GM21529 (cell line): ENCODE data around the gene DDX51.
"Not testable (repeated sequence)": the region's sequence is repeated elsewhere in the genome, so short reads cannot be mapped to it uniquely, and the experiment has no call there.

Experiments used
- ATAC-seq: cut with Tn5 transposase; IDR thresholded peaks from one replicate; pipeline ENCODE4 v1.9.1; 2021; ENCODE audit not compliant: unreplicated experiment

DDX51 gene

DNA sequence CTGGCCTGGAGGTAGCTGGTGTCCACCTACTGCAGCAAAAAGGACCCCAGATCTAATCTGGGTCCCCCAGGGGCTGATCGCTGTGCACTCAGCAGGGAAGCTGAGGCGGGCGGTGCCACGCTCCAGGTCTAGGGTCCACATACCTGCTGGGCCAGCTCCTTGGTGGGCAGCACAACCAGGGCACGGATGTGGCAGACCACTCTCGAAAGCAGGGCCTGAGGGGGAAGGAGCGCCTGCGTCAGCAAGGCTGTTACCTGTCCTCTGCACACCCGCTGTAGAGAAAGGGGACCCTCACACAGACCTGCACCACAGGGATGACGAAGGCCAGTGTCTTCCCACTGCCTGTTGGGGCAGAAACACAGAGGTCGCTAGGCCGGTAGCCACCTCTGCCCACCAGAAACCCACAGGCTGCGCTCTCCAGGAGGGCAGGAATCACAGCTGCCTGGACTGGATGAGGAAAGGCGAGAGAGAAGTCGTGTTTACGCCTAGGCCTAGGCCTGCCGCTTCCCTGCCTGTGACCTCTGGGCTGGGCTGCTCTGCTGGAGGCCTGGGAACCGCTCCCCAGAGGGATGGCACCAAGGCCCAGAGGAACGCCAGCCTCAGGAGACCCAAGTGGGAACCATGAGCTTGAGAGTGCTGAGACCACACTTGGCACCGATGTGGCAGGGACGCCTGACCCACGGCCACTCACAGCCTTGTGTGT, 2.0 kb downstream of the DDX51 start:
- ATAC-seq, result no peak

- ATAC-seq, result no peak
These were observed 2.9 kb downstream of the DDX51 start for GRCh38 chr12:132140918-132141841.

GRCh38 chr12:132140501-132140900, 3.6 kb downstream of the DDX51 start:
- ATAC-seq, result no peak

- no peak for ATAC-seq
These were observed 4.2 kb downstream of the DDX51 start for GRCh38 chr12:132139912-132140311.

DNA sequence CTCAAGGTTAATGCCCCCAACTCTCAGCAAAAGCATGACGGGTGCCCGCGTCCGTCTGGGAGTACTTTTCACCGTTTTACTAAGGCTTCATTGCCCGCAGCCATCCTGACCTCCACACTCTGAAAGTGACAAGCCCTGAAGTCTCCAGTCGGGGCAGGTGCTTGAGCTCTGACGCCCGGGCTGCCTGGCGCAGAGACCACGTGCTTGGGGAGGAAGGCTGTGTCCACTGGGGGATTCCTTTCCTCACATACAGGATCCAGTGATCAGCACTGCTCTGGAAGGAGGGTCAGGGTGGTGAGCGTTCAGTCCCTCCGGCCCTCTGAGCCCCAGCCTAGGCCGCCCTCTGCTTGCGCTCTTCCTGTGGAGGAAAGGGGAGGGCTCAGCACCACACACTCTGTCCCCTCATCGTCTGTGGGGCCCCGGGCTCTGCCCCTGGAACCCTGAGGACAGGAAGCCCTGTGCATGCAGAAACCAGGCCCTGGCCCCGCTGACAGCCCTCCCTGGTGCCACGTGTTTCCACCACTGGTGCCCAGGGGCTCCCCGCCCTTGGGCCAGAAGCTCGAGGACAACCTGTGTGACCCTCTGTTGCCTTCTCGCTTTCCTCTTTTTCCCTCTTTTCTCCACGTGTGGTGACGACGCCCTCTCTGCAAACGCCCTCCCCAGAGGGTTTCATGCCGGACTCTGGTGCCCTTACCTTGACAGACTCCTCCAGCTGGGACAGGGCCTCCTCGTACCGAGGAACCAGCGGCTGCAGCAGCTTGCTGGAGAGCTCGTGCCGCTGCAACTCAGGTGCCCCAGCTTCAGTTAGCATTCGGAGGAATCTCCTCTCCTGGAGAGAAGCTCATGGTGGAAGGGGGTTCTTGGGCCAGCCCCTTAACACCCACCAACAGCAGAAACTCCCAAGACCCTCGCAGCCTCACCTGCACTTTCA, 4.9 kb downstream of the DDX51 start:
- ATAC-seq, result no peak

DNA sequence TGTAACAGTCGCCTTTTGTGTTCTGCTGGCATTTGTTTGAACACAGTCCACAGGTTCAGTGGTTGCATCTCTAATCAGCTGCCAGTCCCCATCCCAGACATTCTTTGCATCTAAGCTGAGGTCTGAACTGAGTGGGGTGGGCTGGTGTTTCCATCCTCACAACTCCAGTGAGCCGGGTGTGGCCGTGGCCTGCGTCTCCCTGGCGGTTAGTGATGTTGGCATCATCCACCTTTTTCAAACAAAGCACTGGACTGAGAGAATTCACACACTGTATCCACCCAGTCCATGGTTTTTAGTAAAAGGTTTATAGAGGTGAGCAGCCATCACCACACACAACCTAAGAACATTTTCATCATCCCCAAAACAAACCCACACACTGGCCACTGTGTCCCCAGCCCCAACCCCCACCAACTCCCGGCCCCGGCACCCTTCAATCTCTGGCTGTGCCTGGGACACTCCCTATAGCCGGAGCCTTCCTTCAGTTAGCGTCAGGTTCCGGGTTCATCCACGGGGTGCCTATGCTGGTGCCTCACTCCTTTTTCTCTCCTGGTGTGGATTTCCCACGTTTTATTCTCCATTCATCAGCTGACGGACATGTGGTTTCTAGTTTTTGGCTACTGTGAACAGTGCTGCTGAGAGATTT, 6.5 kb downstream of the DDX51 start:
- ATAC-seq, result no peak

GRCh38 chr12:132136226-132136625, 7.9 kb downstream of the DDX51 start:
- not testable (repeated sequence) for ATAC-seq

GRCh38 chr12:132134653-132135183, 9.4 kb downstream of the DDX51 start:
- ATAC-seq, result not testable (repeated sequence)

DNA sequence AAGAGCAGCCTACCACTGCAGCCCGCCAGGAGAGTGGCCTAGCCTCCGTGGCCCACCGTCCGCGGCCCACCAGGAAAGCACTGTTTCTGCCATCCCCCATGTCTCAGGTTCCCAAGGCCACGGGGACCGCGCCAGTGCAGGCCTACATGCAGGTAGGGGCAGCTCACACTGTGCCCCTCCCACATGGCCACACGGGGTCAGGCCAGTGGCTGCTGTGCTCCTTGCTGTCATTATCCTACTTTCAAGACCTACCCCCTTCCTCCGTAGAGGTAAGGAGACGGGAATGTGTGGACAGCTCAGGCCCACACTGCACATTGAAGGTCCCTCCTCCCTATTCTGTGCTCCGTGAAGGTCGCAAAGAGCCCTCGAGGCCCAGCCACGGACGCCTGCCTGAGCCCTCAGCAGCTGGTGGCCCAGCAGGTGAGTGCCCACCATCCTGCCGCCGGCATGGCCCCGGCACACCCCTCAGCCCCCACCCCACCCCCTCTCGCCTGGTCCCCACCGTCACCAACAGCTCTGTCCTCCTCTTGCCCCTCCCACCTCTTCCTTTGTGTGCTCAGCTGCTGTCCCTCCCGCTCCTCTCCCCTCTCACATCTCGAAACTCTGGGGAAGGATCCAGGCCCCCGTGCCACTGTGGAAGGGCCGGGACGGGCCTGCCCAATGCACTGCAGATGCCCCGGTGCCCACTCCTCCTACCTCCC, 10.0 kb downstream of the DDX51 start:
- ATAC-seq, result no peak

DNA sequence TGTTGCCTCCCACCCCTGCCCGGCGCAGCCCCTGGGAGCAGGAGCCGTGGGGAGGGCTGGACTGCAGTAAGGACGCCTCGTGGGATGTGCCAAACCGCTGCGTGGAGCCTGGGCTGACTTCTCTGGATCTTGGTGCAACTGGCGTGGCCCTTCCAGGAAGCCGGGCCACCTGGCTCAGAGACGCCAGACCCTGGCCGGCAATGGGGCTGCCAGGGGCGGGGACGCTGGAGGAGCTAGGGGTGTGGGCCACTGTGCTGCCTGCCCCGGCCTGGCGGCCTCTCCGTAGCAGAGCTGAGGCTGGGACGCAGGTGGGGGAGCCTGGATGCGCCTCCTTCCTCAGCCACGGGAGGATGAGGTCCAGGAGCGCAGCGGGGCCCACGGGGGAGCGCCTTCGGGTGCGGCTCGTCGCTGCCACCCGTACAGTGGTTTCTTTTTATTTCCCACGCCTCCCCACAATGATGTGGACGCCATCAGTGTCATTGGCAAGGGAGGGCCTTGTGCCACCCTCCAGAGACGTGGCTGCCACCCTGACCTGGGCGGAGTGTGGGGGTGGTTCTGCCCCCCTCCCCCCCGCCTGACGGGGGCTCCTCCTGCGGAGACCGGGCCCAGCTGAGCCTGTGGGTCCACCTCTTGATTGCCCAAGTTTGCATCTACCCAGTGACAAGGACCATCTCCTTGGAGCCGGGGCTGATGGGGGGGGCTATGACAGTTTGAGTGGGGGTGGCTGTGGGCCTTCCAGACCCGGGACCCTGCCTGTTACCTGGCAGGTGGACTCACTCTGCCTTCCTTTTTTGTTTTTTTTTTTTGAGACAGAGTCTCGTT, 11.3 kb downstream of the DDX51 start:
- ATAC-seq, result no peak

DNA sequence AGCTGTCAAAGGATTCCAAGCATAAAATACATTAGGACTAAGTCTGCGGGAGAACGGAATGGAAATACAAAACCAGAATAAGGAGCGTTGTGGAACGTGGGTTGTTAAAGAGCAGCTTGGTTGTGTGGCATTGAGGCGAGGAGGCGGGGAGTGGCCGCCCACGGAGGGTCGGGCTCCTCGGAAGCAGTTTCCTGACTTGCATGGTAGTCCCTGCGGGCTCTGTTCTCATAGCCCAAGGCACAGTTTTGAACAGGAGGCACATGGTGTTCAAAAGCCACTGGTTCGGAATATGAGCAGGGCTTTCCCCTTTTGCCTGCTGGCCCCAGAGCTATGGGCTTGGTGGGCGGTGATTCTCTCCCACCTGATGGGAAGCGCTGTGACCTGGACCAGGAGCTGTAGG, 12.2 kb downstream of the DDX51 start:
- no peak for ATAC-seq

DNA sequence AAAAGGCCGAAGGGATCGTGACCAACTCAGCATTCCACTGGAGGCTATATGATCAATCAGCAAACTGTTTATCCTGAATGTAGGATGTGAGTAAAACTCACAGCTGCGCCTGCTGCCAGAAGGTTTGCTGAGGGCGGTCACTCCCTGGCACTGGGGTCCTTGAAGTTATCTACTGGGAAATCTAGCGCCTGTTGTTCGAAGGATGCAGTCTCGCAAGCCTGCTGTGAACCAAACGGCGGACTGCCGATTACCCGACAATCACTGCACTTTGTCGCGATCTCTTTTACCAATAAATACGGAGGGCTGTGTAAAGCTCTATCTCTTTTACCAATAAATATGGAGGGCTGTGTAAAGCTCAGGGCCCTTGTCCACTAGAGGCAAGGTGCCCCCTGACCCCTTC, 12.9 kb downstream of the DDX51 start:
- ATAC-seq, result no peak

DNA sequence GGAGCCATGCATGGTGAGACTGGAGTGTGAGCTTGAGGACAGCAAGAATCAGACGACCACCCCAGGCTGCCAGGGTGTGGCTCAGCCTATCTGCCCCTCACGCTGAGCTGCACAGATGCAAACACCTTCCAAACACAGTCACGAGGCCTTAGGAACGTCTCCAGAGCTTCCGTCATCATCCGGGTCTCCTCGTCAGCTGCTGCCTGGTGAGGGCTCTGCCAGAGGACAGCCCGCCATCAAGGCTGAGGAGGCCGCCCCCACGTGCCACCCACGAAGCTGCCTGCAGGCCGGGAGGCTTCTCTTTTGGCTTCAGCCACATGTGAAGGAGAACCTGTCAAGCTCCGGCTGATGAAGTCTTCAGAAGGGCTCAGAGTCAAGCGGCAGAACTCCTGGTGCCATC, 13.4 kb downstream of the DDX51 start:
- no peak for ATAC-seq

- ATAC-seq, result no peak
These were observed 15.1 kb downstream of the DDX51 start for GRCh38 chr12:132129007-132129406.

DNA sequence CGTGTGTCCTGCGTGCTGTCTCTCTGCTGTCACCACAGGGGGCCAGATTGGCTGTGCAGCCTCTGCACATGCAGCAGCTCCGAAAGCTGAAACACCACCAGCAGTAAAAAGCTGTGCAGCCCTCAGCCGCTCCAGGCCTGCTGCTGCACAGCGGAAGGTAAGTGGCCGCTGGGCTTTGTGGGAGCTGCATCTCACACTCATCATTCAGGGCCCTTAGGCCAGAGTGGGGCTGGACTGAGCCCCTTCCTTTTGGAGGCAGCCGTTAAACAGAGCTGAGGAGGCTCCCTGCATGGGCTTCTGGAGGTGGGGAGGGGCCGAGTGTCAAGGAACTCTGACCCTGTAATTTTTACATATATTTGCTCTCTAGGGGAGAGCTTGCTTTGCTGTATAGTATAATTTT, 17.1 kb downstream of the DDX51 start:
- ATAC-seq, result no peak

DNA sequence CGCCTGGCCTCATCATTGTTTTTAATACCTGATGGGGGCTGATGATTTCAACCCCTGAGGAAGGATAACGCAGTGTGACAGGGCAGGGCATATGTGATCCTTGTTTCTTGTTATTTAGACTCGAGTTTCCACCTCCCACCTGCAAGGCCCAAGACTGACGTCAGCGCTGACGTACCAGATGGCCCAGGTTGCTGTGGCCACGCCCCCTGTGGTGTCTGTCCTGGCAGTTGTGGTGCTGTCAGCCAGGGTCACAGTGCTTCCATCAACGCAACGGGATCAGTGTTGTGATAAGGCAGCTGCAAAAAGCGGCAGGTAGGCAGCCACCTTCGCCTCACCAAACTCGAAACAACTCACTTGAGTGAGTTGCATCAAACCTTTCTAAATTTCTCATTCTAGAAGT, 18.4 kb downstream of the DDX51 start:
- no peak for ATAC-seq

DNA sequence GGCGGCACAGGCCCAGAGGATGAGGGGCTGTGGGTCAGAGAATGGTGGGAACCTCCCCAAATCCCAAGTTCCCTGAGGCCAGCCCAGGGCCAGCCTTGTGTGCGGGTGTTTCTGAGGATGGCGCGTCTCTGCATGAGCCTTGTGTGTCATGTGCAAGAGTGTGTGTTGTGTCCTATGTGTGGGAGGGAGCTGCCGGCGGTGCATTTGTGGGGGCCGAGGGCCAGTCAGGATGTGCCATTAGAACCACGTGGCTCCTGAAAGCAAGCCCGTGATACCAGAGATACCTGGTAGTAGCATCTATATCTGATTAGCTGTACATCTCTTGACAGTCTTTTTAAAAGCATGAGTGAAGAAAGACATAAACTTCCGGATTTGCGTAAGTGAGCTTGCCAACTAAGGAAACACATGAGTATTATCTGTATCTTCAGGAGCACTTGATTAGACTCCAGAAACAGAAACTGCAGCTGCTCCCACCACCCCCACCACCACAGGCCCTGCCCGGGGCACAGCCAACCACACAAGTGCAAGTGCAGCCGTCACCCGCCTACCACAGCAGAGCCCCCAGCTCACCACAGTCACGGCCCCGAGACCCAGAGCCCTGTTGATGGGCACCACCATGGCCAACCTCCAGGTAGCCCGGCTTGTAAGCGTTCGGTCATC, 19.2 kb downstream of the DDX51 start:
- ATAC-seq, result no peak

GRCh38 chr12:132123970-132124765, 20.0 kb downstream of the DDX51 start:
- ATAC-seq, result no peak
